HEK293 (cell line): Measurements from ENCODE around the gene STXBP3.

ENCODE experiments used
- CTCF ChIA-PET: fragments of 350-600 bp; formaldehyde crosslinking; extraction: SDS; loops from one replicate; lab custom pipeline; 2021; ENCODE audit warnings: antibody characterized with exemption; lab: Yijun Ruan, JAX
- POLR2A ChIA-PET: fragments of 300-600 bp; formaldehyde crosslinking; extraction: SDS; loops from one replicate; lab custom pipeline; 2020; ENCODE audit warnings: antibody characterized with exemption, inconsistent platforms; lab: Yijun Ruan, JAX
- H3K27ac ChIP-seq: fragments of 200-500 bp; sonication (Bioruptor generic); 2 replicates; pipeline ENCODE4 v1.5.1; 2014; ENCODE audit warnings: low read depth, low read length, control low read depth, inconsistent platforms; ENCODE audit errors: extremely low read depth
- H3K36me3 ChIP-seq, 2 experiments: fragments of 200-500 bp in 1 of 2; sonication (Bioruptor generic) in 1 of 2; 1 replicate in 1 of 2; 2 replicates in 1 of 2; pipeline ENCODE4 v1.5.1; 2014 to 2017; ENCODE audit warnings: inconsistent platforms in 2 of 2, low read length in 2 of 2; ENCODE audit not compliant: control insufficient read depth in 2 of 2, insufficient read depth in 1 of 2
- H3K4me1 ChIP-seq: fragments of 200-500 bp; sonication (Bioruptor generic); 2 replicates; pipeline ENCODE4 v1.5.1; 2014; ENCODE audit warnings: mild to moderate bottlenecking, low read length, inconsistent platforms; ENCODE audit not compliant: control insufficient read depth, insufficient read depth
- H3K4me3 ChIP-seq: 2 replicates; pipeline ENCODE4 v1.5.1; 2011; ENCODE audit warnings: low read depth, mild to moderate bottlenecking, control low read depth, low read length, moderate library complexity
- H3K9me3 ChIP-seq: fragments of 200-500 bp; sonication (Bioruptor generic); 2 replicates; pipeline ENCODE4 v1.5.1; 2014; ENCODE audit warnings: low read depth, low read length, inconsistent platforms; ENCODE audit not compliant: control insufficient read depth, insufficient read depth
- HOXC10 ChIP-seq: sonication (generic); formaldehyde crosslinking; IDR thresholded peaks from 2 replicates; pipeline ENCODE4 v1.8.1; 2023; ENCODE audit warnings: mild to moderate bottlenecking, missing genetic modification reagents
- MZF1 ChIP-seq: fragments of 450-650 bp; formaldehyde crosslinking; IDR thresholded peaks from 2 replicates; pipeline ENCODE4 v1.5.1; 2017; ENCODE audit warnings: missing biosample characterization, missing genetic modification characterization, borderline replicate concordance
- SCRT1 ChIP-seq: fragments of 450-650 bp; formaldehyde crosslinking; IDR thresholded peaks from 2 replicates; pipeline ENCODE4 v1.5.1; 2016; ENCODE audit warnings: missing biosample characterization, missing genetic modification characterization, borderline replicate concordance
- SETDB1 ChIP-seq: IDR thresholded peaks from one replicate; pipeline ENCODE4 v1.6.1; 2017; ENCODE audit warnings: mild to moderate bottlenecking, low read length, moderate library complexity, mixed read lengths; ENCODE audit not compliant: insufficient read length
- TSHZ1 ChIP-seq: fragments of 450-650 bp; formaldehyde crosslinking; IDR thresholded peaks from 2 replicates; pipeline ENCODE4 v1.5.1; 2016; ENCODE audit warnings: missing biosample characterization, missing genetic modification characterization, borderline replicate concordance
- ZNF112 ChIP-seq: fragments of 450-650 bp; formaldehyde crosslinking; IDR thresholded peaks from 2 replicates; pipeline ENCODE4 v1.5.0; 2017; ENCODE audit warnings: missing biosample characterization, missing genetic modification characterization
- ZNF221 ChIP-seq: fragments of 450-650 bp; formaldehyde crosslinking; IDR thresholded peaks from 2 replicates; pipeline ENCODE4 v1.5.1; 2017; ENCODE audit warnings: missing biosample characterization, missing genetic modification characterization, borderline replicate concordance
- ZNF248 ChIP-seq: fragments of 450-650 bp; formaldehyde crosslinking; IDR thresholded peaks from 2 replicates; pipeline ENCODE4 v1.5.1; 2017; ENCODE audit warnings: missing biosample characterization, missing genetic modification characterization
- ZNF266 ChIP-seq: fragments of 450-650 bp; formaldehyde crosslinking; IDR thresholded peaks from 2 replicates; pipeline ENCODE4 v1.5.1; 2016; ENCODE audit warnings: missing biosample characterization, missing genetic modification characterization, low read depth
- ZNF280D ChIP-seq: fragments of 450-650 bp; formaldehyde crosslinking; IDR thresholded peaks from 2 replicates; pipeline ENCODE4 v1.5.1; 2016; ENCODE audit warnings: missing biosample characterization, missing genetic modification characterization
- ZNF394 ChIP-seq: fragments of 450-650 bp; formaldehyde crosslinking; IDR thresholded peaks from 2 replicates; pipeline ENCODE4 v1.5.1; 2016; ENCODE audit warnings: missing biosample characterization, missing genetic modification characterization, mild to moderate bottlenecking, moderate library complexity, borderline replicate concordance
- ZNF416 ChIP-seq: fragments of 450-650 bp; formaldehyde crosslinking; IDR thresholded peaks from 2 replicates; pipeline ENCODE4 v1.5.1; 2016; ENCODE audit warnings: missing biosample characterization, missing genetic modification characterization
- ZNF510 ChIP-seq: fragments of 450-650 bp; formaldehyde crosslinking; IDR thresholded peaks from 2 replicates; pipeline ENCODE4 v1.5.1; 2018; ENCODE audit warnings: mild to moderate bottlenecking, missing genetic modification characterization, missing biosample characterization; ENCODE audit not compliant: insufficient replicate concordance
- ZNF670 ChIP-seq: fragments of 450-650 bp; formaldehyde crosslinking; IDR thresholded peaks from 2 replicates; pipeline ENCODE4 v1.5.1; 2016; ENCODE audit warnings: missing biosample characterization, missing genetic modification characterization, low read depth
- ZSCAN4 ChIP-seq: fragments of 450-650 bp; formaldehyde crosslinking; IDR thresholded peaks from 2 replicates; pipeline ENCODE4 v1.5.1; 2017; ENCODE audit warnings: missing biosample characterization, missing genetic modification characterization
- TF ChIP-seq, protein P1 (sequence below): fragments of 450-650 bp; formaldehyde crosslinking; IDR thresholded peaks from 2 replicates; pipeline ENCODE4 v1.5.1; 2017; ENCODE audit warnings: missing biosample characterization, missing genetic modification characterization
- TF ChIP-seq, protein P2 (sequence below): fragments of 450-650 bp; formaldehyde crosslinking; IDR thresholded peaks from 2 replicates; pipeline ENCODE4 v1.5.1; 2016; ENCODE audit warnings: missing biosample characterization, missing genetic modification characterization, low read depth

STXBP3 gene

DNA sequence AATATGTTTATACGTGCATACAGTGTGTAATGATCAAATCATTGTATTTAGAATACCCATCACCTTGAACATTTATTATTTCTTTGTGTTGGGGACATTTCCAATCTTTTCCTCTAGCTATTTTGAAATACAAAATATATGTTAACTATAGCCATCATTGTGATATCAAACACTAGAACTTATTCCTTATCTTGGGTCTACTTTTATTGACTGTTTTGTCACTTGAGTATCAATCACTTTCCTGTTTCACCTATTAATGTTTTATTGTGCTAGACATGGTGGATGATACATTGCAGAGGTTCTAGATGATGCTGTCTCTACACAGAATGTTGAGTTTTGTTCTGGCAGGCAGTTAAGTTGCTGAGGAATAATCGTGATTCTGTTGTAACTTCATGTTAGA, 45.9 kb downstream of the STXBP3 start:
- TF ChIP-seq ZNF510 (tag by site-specific recombination) (no peak), SETDB1 (peak; percentile 76)
- Histone ChIP-seq H3K4me3 (no peak overlapping the region), H3K36me3 (peaks cover 11 to 57% of the 10 kb centered on the region in 2 experiments), H3K9me3 (no peaks in the 10 kb centered on the region), H3K27ac (no peak overlapping the region), H3K4me1 (no peaks in the 10 kb centered on the region)
- ChIA-PET CTCF (no interaction called here), POLR2A (interaction anchor here (0.6 kb wide), 1 partner anchor 53 kb away, joined by 3 read pairs; no protein-coding TSS in a partner anchor)

DNA sequence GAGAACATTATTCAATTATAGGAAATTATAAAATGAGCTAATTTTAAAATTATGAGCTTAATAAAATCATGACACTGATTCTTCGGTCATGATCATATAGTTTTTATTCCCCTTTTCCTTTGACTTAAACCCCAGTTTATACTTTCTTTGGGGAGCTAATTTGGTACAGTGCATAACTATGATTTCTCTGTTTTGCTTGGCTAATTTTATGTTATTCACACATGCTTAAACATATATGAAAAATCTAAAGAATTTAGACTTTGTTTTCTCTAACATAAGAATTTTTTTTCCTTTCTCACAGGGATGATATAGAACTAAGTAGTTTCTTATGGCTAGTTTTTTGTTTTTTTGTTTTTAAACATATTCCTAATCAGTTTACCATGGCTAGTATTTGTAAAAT, 52.5 kb downstream of the STXBP3 start:
- ChIA-PET POLR2A (no interaction called here), CTCF (no interaction called here)
- Histone ChIP-seq H3K4me3 (no peak overlapping the region), H3K4me1 (no peaks in the 10 kb centered on the region), H3K36me3 (peaks cover 43 to 67% of the 10 kb centered on the region in 2 experiments), H3K9me3 (no peaks in the 10 kb centered on the region), H3K27ac (no peak overlapping the region)
- TF ChIP-seq ZNF280D = no peak
- TF ChIP-seq HOXC10 = no peak
- TF ChIP-seq, protein P1, sequence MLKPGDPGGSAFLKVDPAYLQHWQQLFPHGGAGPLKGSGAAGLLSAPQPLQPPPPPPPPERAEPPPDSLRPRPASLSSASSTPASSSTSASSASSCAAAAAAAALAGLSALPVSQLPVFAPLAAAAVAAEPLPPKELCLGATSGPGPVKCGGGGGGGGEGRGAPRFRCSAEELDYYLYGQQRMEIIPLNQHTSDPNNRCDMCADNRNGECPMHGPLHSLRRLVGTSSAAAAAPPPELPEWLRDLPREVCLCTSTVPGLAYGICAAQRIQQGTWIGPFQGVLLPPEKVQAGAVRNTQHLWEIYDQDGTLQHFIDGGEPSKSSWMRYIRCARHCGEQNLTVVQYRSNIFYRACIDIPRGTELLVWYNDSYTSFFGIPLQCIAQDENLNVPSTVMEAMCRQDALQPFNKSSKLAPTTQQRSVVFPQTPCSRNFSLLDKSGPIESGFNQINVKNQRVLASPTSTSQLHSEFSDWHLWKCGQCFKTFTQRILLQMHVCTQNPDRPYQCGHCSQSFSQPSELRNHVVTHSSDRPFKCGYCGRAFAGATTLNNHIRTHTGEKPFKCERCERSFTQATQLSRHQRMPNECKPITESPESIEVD = no peak
- no peak for TF ChIP-seq ZNF112
- no peak for TF ChIP-seq SCRT1 (tag by site-specific recombination)
- TF ChIP-seq ZNF266 (tag by site-specific recombination) = no peak
- no peak for TF ChIP-seq ZNF221 (tag by site-specific recombination)
- TF ChIP-seq, protein P2, sequence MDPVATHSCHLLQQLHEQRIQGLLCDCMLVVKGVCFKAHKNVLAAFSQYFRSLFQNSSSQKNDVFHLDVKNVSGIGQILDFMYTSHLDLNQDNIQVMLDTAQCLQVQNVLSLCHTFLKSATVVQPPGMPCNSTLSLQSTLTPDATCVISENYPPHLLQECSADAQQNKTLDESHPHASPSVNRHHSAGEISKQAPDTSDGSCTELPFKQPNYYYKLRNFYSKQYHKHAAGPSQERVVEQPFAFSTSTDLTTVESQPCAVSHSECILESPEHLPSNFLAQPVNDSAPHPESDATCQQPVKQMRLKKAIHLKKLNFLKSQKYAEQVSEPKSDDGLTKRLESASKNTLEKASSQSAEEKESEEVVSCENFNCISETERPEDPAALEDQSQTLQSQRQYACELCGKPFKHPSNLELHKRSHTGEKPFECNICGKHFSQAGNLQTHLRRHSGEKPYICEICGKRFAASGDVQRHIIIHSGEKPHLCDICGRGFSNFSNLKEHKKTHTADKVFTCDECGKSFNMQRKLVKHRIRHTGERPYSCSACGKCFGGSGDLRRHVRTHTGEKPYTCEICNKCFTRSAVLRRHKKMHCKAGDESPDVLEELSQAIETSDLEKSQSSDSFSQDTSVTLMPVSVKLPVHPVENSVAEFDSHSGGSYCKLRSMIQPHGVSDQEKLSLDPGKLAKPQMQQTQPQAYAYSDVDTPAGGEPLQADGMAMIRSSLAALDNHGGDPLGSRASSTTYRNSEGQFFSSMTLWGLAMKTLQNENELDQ (tag by site-specific recombination) = no peak
- no peak for TF ChIP-seq ZNF670
- no peak for TF ChIP-seq ZSCAN4
- TF ChIP-seq TSHZ1 (tag by site-specific recombination) = no peak
- TF ChIP-seq ZNF394 (tag by site-specific recombination) = no peak
- no peak for TF ChIP-seq ZNF248 (tag by site-specific recombination)
- TF ChIP-seq MZF1 = no peak
- TF ChIP-seq ZNF416 = no peak
